Suppressor macrophage treated with lipopolysaccharide for 4 hours (primary cell): ENCODE data around the gene MEGF10.

ENCODE experiments used
- DNase-seq: peaks from one replicate; pipeline ENCODE4 v3.0.0-alpha.2; 2020

The MEGF10 gene

GRCh38 chr5:127447827-127448226, 157.2 kb downstream of the MEGF10 start:
- DNase-seq = no peak

- DNase-seq = no peak
These were observed 159.4 kb downstream of the MEGF10 start for GRCh38 chr5:127450046-127450445.

GRCh38 chr5:127451096-127451495, 160.5 kb downstream of the MEGF10 start:
- no peak for DNase-seq

- no peak for DNase-seq
These were observed 162.0 kb downstream of the MEGF10 start for GRCh38 chr5:127452626-127453025.

- DNase-seq = no peak
These were observed 180.6 kb downstream of the MEGF10 start for GRCh38 chr5:127471211-127471610.

GRCh38 chr5:127472700-127473099, 182.1 kb downstream of the MEGF10 start:
- DNase-seq = no peak

GRCh38 chr5:127486471-127486870, 195.9 kb downstream of the MEGF10 start:
- DNase-seq = no peak

GRCh38 chr5:127492854-127493738, 202.5 kb downstream of the MEGF10 start:
- DNase-seq = peak; percentile 35

- DNase-seq = no peak
These were observed 208.0 kb downstream of the MEGF10 start for GRCh38 chr5:127498548-127498947.

- peak; percentile 11 for DNase-seq
These were observed 215.3 kb downstream of the MEGF10 start for GRCh38 chr5:127505905-127506304.

- DNase-seq = no peak
These were observed 216.0 kb downstream of the MEGF10 start for GRCh38 chr5:127506616-127507015.

- DNase-seq = no peak
These were observed 218.2 kb downstream of the MEGF10 start for GRCh38 chr5:127508644-127509373.
